K562 (cell line): ENCODE data around the gene OR51B2. TPM values are rescaled to one million over a fixed set of nuclear protein-coding genes. Genes with fewer than 3 reads are reported as not detected.

Experiments
- AFF4 ChIP-seq: sonication (generic); formaldehyde crosslinking; IDR thresholded peaks from 2 replicates; pipeline ENCODE4 v1.8.0; 2023; ENCODE audit warnings: mild to moderate bottlenecking, missing genetic modification reagents
- CHD4 ChIP-seq: fragments of 200-600 bp; sonication (generic); IDR thresholded peaks from 3 replicates; pipeline ENCODE4 v1.6.1; 2012; ENCODE audit warnings: low read depth, mild to moderate bottlenecking, mixed read lengths, low read length, inconsistent platforms; ENCODE audit not compliant: insufficient read depth, insufficient replicate concordance, poor library complexity, severe bottlenecking
- EHMT2 ChIP-seq: fragments of 450-650 bp; IDR thresholded peaks from 2 replicates; pipeline ENCODE4 v1.6.1; 2018; ENCODE audit warnings: antibody characterized with exemption
- HOXB6 ChIP-seq: fragments of 250-450 bp; sonication (Bioruptor Pico); IDR thresholded peaks from 2 replicates; pipeline ENCODE4 v1.5.1; 2022; ENCODE audit warnings: mild to moderate bottlenecking, borderline replicate concordance
- ILF3 ChIP-seq: fragments of 450-650 bp; IDR thresholded peaks from 2 replicates; pipeline ENCODE4 v1.6.1; 2018; ENCODE audit warnings: antibody characterized with exemption, mild to moderate bottlenecking, moderate library complexity, borderline replicate concordance
- KAT7 ChIP-seq: sonication (generic); formaldehyde crosslinking; IDR thresholded peaks from 2 replicates; pipeline ENCODE4 v1.8.0; 2022; ENCODE audit warnings: missing genetic modification reagents, mild to moderate bottlenecking, borderline replicate concordance
- MAZ ChIP-seq, 2 experiments: fragments of 450-650 bp in 1 of 2; sonication (generic) in 1 of 2; formaldehyde crosslinking; IDR thresholded peaks in 1 of 2; conservative IDR thresholded peaks in 1 of 2; 2 replicates each; pipeline versions ENCODE4 v1.4.0 to v1.5.0; 2020; ENCODE audit warnings: mild to moderate bottlenecking in 1 of 2, missing genetic modification reagents in 1 of 2
- MED1 ChIP-seq: sonication (generic); formaldehyde crosslinking; IDR thresholded peaks from 2 replicates; pipeline ENCODE4 v1.8.1; 2023; ENCODE audit warnings: missing genetic modification reagents, borderline replicate concordance
- PCBP2 ChIP-seq: fragments of 200-400 bp; formaldehyde crosslinking; IDR thresholded peaks from 2 replicates; pipeline ENCODE4 v1.6.1; 2018; ENCODE audit warnings: low read length, low read depth, mild to moderate bottlenecking, moderate library complexity; ENCODE audit not compliant: poor library complexity, severe bottlenecking
- RFX7 ChIP-seq: fragments of 250-450 bp; sonication (Bioruptor Pico); IDR thresholded peaks from 2 replicates; pipeline ENCODE4 v1.5.1; 2021; ENCODE audit warnings: mild to moderate bottlenecking
- SRSF9 ChIP-seq: fragments of 200-400 bp; formaldehyde crosslinking; IDR thresholded peaks from 2 replicates; pipeline ENCODE4 v1.6.1; 2017; ENCODE audit warnings: low read depth, low read length, borderline replicate concordance
- TCF7 ChIP-seq: sonication (generic); IDR thresholded peaks from 2 replicates; pipeline ENCODE4 v1.6.1; 2016; ENCODE audit warnings: antibody characterized with exemption, borderline replicate concordance
- TEAD4 ChIP-seq, 2 experiments: sonication (generic) in 1 of 2; formaldehyde crosslinking in 1 of 2; IDR thresholded peaks; 2 replicates each; pipeline versions ENCODE4 v1.6.1 to v1.8.0; 2012 to 2022; ENCODE audit warnings: borderline replicate concordance in 1 of 2, inconsistent platforms in 1 of 2, low read length in 1 of 2, mild to moderate bottlenecking in 1 of 2, missing genetic modification reagents in 1 of 2
- USF1 ChIP-seq: sonication (generic); formaldehyde crosslinking; IDR thresholded peaks from 2 replicates; pipeline ENCODE4 v1.9.0; 2022; ENCODE audit warnings: mild to moderate bottlenecking, missing genetic modification reagents
- XRCC5 ChIP-seq: fragments of 200-400 bp; formaldehyde crosslinking; IDR thresholded peaks from 2 replicates; pipeline ENCODE4 v1.6.1; 2017; ENCODE audit warnings: low read depth, mild to moderate bottlenecking, low read length
- ZBED1 ChIP-seq: IDR thresholded peaks from 2 replicates; pipeline ENCODE4 v1.6.1; 2014
- ZBTB12 ChIP-seq: fragments of 250-450 bp; sonication (Bioruptor Pico); IDR thresholded peaks from 2 replicates; pipeline ENCODE4 v1.4.0; 2020
- ZC3H4 ChIP-seq: sonication (generic); formaldehyde crosslinking; IDR thresholded peaks from 2 replicates; pipeline ENCODE4 v1.9.0; 2021; ENCODE audit warnings: missing genetic modification reagents, borderline replicate concordance
- ZNF717 ChIP-seq: fragments of 250-450 bp; sonication (Bioruptor Pico); IDR thresholded peaks from 2 replicates; pipeline ENCODE4 v1.5.0; 2021
- polyA plus RNA-seq, 8 experiments: library from polyadenylated mRNA; depleted of rRNA in 4 of 8; stranded (reverse) in 5 of 8; unstranded in 3 of 8; fragments of >200 nt; fragmentation: Nextera tagmentation in 2 of 8; fragmentation: Illumina TruSeq in 1 of 8; extraction: Ambion mirVana in 2 of 8; extraction: Trizol in 1 of 8; gene quantifications; 2 replicates each; pipeline versions ENCODE4 v1.2.1 to v1.2.3, GENCODE V29; 2011 to 2014; ENCODE audit warnings: inconsistent platforms in 1 of 8, missing spikeins in 1 of 8
- total RNA-seq, 7 experiments: library from RNA; depleted of rRNA in 6 of 7; stranded (reverse); fragments of >200 nt in 6 of 7; fragmentation: Illumina TruSeq in 2 of 7; extraction: Trizol in 2 of 7; gene quantifications; 2 replicates each; pipeline versions ENCODE4 v1.2.1 to v1.2.3, GENCODE V29; 2011 to 2021; ENCODE audit warnings: low replicate concordance in 1 of 7
- TF ChIP-seq, protein P1 (sequence below), 2 experiments: fragments of 450-650 bp in 1 of 2; sonication (generic) in 1 of 2; formaldehyde crosslinking; conservative IDR thresholded peaks; 2 replicates each; pipeline versions ENCODE4 v1.4.0 to v1.8.1; 2020 to 2022; ENCODE audit warnings: mild to moderate bottlenecking in 1 of 2, missing genetic modification reagents in 1 of 2

OR51B2 gene
- total and polyA plus RNA-seq, 9 of the 15 experiments (the other 6 are each of a cell fraction or from before 2014, with no cell fraction given), result 0.38 to 6.6 (median 4.0) TPM

- TF ChIP-seq SRSF9 (no peak), USF1 (CRISPR knock-in tag) (no peak), ZC3H4 (CRISPR knock-in tag) (no peak), HOXB6 (CRISPR knock-in tag) (no peak), AFF4 (CRISPR knock-in tag) (0 out of 2 replicates have a peak, but pooled peaks have one; percentile 24), KAT7 (no peak), PCBP2 (no peak), ZBTB12 (CRISPR knock-in tag) (no peak), MED1 (no peak), RFX7 (CRISPR knock-in tag) (no peak), EHMT2 (peak; percentile 49; the same call in 1 of the 2 replicates), XRCC5 (no peak), ZNF717 (CRISPR knock-in tag) (0 out of 2 replicates have a peak, but pooled peaks have one; percentile 33), TCF7 (no peak), TEAD4 (IDR thresholded peaks at IDR 0.05; ENCODE audit: low read length) (peak; percentile 95), TEAD4 (CRISPR knock-in tag; IDR thresholded peaks at IDR 0.05; ENCODE audit: borderline replicate concordance) (no peak), ZBED1 (no peak), ILF3 (no peak), MAZ (CRISPR knock-in tag; conservative IDR thresholded peaks at IDR 0.05 in 1 of 2, IDR thresholded peaks at IDR 0.05 in 1 of 2) (0 out of 4 replicates have a peak, but pooled peaks of 1 of the 2 experiments have one; percentile 21), CHD4 (no peak)
- TF ChIP-seq, protein P1, sequence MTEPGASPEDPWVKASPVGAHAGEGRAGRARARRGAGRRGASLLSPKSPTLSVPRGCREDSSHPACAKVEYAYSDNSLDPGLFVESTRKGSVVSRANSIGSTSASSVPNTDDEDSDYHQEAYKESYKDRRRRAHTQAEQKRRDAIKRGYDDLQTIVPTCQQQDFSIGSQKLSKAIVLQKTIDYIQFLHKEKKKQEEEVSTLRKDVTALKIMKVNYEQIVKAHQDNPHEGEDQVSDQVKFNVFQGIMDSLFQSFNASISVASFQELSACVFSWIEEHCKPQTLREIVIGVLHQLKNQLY (CRISPR knock-in tag; conservative IDR thresholded peaks at IDR 0.05), result no peak
Measured at GRCh38 chr11:5288108-5288905, 35.8 kb downstream of the OR51B2 start (continued).
